Upper lobe of left lung (tissue), 6 donors: Measurements from ENCODE around the gene LINGO1. TPM values are rescaled to one million over a fixed set of nuclear protein-coding genes. Genes with fewer than 3 reads are reported as not detected.

ENCODE experiments used
- ATAC-seq, 2 donors: fragments of 200-7000 bp; cut with Tn5 transposase; one replicate each; pipeline ENCODE4 v1.9.1; 2022; ENCODE audit warnings: mild to moderate bottlenecking in 2 of 2, moderate library complexity in 2 of 2; ENCODE audit not compliant: low FRiP score in 2 of 2
- DNase-seq, 2 donors: peaks; one replicate each; pipeline ENCODE4 v3.0.0-alpha.2; 2019 to 2020
- H3K27ac ChIP-seq, 4 donors: fragments of 200-600 bp; sonication (generic); one replicate each; pipeline ENCODE4 v1.5.1; 2016 to 2019
- H3K27me3 ChIP-seq, 4 donors: fragments of 200-600 bp; sonication (generic); one replicate each; pipeline ENCODE4 v1.5.1; 2017 to 2019
- H3K36me3 ChIP-seq, 4 donors: fragments of 200-600 bp; sonication (generic); one replicate each; pipeline ENCODE4 v1.5.1; 2016 to 2019
- H3K4me1 ChIP-seq, 4 donors: fragments of 200-600 bp; sonication (generic); one replicate each; pipeline ENCODE4 v1.5.1; 2018 to 2019
- H3K4me3 ChIP-seq, 4 donors: fragments of 200-600 bp; sonication (generic); one replicate each; pipeline ENCODE4 v1.5.1; 2017 to 2019; ENCODE audit warnings: mild to moderate bottlenecking in 2 of 4, moderate library complexity in 1 of 4
- H3K9me3 ChIP-seq, 4 donors: fragments of 200-600 bp; sonication (generic); one replicate each; pipeline ENCODE4 v1.5.1; 2018 to 2019
- CTCF ChIP-seq, 6 experiments: fragments of 450-650 bp in 4 of 6; fragments of 200-600 bp in 2 of 6; sonication (generic) in 2 of 6; IDR thresholded peaks; one replicate each; pipeline ENCODE4 v1.5.1; 2016 to 2019; ENCODE audit warnings: antibody characterized with exemption in 6 of 6
- EP300 ChIP-seq, 4 donors: sonication (generic); formaldehyde crosslinking; IDR thresholded peaks; one replicate each; pipeline ENCODE4 v1.5.1; 2017; ENCODE audit warnings: antibody characterized with exemption in 4 of 4, control low read depth in 2 of 4
- POLR2A ChIP-seq, 4 donors: fragments of 450-650 bp; IDR thresholded peaks; one replicate each; pipeline ENCODE4 v1.5.1; 2016 to 2017; ENCODE audit warnings: antibody characterized with exemption in 4 of 4, mild to moderate bottlenecking in 2 of 4
- POLR2AphosphoS5 ChIP-seq, 2 donors: sonication (generic); formaldehyde crosslinking; IDR thresholded peaks; one replicate each; pipeline ENCODE4 v1.5.1; 2017; ENCODE audit warnings: antibody characterized with exemption in 2 of 2
- WGBS, 2 donors: methylation state at CpG; one replicate each; pipeline ENCODE4 v1.1.5; 2017 to 2018; 5-methylcytosine and 5-hydroxymethylcytosine counted together
- total RNA-seq, 6 donors: library from RNA; depleted of rRNA in 4 of 6; stranded (reverse); fragments of >200 nt in 4 of 6; gene quantifications; one replicate each; pipeline versions ENCODE4 v1.1.0 to v1.2.1, GENCODE V29; 2016 to 2021
- donor health status: DM: no; HTN: no; CAD: no; lungs with moderate emphysema.
- donor health status: DM: no; HTN: yes; CAD: no; lungs with severe emphysema.

Gene LINGO1
- total RNA-seq, 6 donors from 2014 or later: 0.15 to 0.84 (median 0.43) TPM; not detected in 2

DNA sequence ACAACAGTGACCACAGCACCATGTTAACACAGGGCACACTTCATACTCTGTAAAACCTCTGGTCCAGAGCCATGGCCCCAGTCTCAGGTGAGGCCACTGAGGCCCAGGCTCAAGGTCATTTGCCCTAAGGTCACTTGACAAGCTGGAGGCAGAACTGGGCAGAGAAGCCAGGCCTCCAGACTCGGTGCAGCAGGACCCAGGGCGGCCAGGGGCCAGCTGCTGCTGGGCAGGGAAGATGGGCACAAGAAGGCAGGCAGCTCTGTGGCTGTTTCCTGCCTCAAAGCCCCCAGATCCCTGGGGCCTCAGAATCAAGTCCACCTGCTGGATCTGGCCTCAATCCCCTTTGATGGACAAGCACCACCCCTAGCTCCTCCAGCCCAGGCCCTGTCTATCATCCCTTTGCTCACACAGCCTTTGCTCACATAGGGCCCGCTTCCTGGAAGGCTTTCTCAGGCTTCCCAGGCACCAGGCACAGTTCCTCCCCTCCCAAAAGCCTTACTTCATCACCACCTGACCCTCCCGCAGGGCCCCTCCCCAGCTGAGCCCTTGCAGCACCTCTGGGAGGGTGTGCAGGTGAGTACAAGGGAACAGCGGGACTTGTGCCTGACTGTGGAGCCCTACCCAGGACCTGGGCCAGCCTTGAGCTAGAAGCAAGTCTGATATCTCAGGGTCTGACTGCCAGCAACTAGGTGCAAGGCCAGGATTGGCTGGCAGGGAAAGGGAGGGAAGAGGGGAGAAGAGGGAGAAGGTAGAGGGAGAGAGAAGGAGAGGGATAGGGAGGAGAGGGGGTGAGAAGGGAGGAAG is 38.0 kb upstream of the LINGO1 start:
- no peaks in the 10 kb centered on the region for H3K27me3 ChIP-seq
- no peaks in the 10 kb centered on the region for H3K9me3 ChIP-seq
- peak in 1 of 2 donors; percentile 54 for DNase-seq
- H3K4me1 ChIP-seq: no peaks in the 10 kb centered on the region
- 74 to 75% methylated on average over 3 to 5 of the region's 5 CpGs for WGBS, 2 donors
- no peak for TF ChIP-seq CTCF (IDR thresholded peaks at IDR 0.05)
- no peak for TF ChIP-seq POLR2AphosphoS5 (IDR thresholded peaks at IDR 0.05)
- TF ChIP-seq POLR2A (IDR thresholded peaks at IDR 0.05): no peak
- no peak for TF ChIP-seq EP300 (IDR thresholded peaks at IDR 0.05)
- no peaks in the 10 kb centered on the region for H3K36me3 ChIP-seq
- no peak for ATAC-seq
- H3K4me3 ChIP-seq: no peak overlapping the region
- H3K27ac ChIP-seq: no peak overlapping the region

GRCh38 chr15:77669896-77670295 is 37.2 kb upstream of the LINGO1 start:
- no peaks in the 10 kb centered on the region for H3K4me1 ChIP-seq
- 70 to 82% methylated on average over 4 of the region's 4 CpGs for WGBS, 2 donors
- no peaks in the 10 kb centered on the region for H3K27me3 ChIP-seq
- H3K9me3 ChIP-seq: no peaks in the 10 kb centered on the region
- H3K4me3 ChIP-seq: no peak overlapping the region
- DNase-seq (no peak), ATAC-seq (no peak)
- TF ChIP-seq POLR2A (IDR thresholded peaks at IDR 0.05) (no peak), CTCF (IDR thresholded peaks at IDR 0.05) (no peak), EP300 (IDR thresholded peaks at IDR 0.05) (no peak), POLR2AphosphoS5 (IDR thresholded peaks at IDR 0.05) (no peak)
- no peak overlapping the region for H3K27ac ChIP-seq
- H3K36me3 ChIP-seq: no peaks in the 10 kb centered on the region

GRCh38 chr15:77667338-77668234 is 34.9 kb upstream of the LINGO1 start:
- Histone ChIP-seq H3K27ac (no peak overlapping the region), H3K4me3 (no peak overlapping the region), H3K4me1 (no peaks in the 10 kb centered on the region), H3K27me3 (no peaks in the 10 kb centered on the region), H3K9me3 (no peaks in the 10 kb centered on the region), H3K36me3 (no peaks in the 10 kb centered on the region)
- WGBS, 2 donors: 46 to 53% methylated on average over 8 to 11 of the region's 11 CpGs
- ATAC-seq (no peak), DNase-seq (no peak)
- TF ChIP-seq POLR2AphosphoS5 (IDR thresholded peaks at IDR 0.05) (no peak), EP300 (IDR thresholded peaks at IDR 0.05) (no peak), CTCF (IDR thresholded peaks at IDR 0.05) (no peak), POLR2A (IDR thresholded peaks at IDR 0.05) (no peak)

DNA sequence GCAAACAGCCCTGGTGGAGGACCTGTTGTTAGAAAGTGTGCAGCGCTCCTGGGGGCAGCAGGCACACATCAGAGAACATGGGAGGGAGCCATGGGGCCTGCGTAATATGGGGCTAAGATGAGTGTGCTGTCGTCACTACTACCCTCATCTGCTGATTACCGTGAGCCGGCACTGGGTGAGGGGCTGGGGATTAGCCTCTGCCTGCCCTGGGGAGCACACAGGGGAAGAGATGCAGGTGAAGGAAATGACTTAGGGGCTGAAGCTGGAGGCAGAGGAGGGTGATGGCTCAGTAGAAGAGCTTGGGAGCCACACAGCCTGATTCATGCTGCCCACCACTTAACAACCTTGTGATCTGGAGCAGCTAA is 33.6 kb upstream of the LINGO1 start:
- DNase-seq: no peak
- no peak for ATAC-seq
- Histone ChIP-seq H3K9me3 (no peaks in the 10 kb centered on the region), H3K27me3 (no peaks in the 10 kb centered on the region), H3K4me1 (no peaks in the 10 kb centered on the region), H3K27ac (no peak overlapping the region), H3K36me3 (no peaks in the 10 kb centered on the region), H3K4me3 (no peak overlapping the region)
- TF ChIP-seq POLR2AphosphoS5 (IDR thresholded peaks at IDR 0.05): no peak
- TF ChIP-seq CTCF (IDR thresholded peaks at IDR 0.05): no peak
- TF ChIP-seq POLR2A (IDR thresholded peaks at IDR 0.05): no peak
- TF ChIP-seq EP300 (IDR thresholded peaks at IDR 0.05): no peak
- 51 to 63% methylated on average over 3 to 5 of the region's 5 CpGs for WGBS, 2 donors
